ENCODE measurements around the gene MGME1. TPM values are rescaled to one million over a fixed set of nuclear protein-coding genes. Genes with fewer than 3 reads are reported as not detected.

The MGME1 gene
- total RNA-seq: 10 to 100 TPM; 11.2 to 18.9 (median 12.0) TPM

GRCh38 chr20:17968366-17969277, at the start of gene MGME1, which contains the start of gene SNX5:
Gene MGME1 (plus strand): TSS chr20:17969018. CDS start chr20:17969860, 842 bp downstream.
Gene SNX5 (minus strand): TSS chr20:17968794. CDS start chr20:17968425, 369 bp downstream.
- no peaks in the 10 kb centered on the region for H3K9me3 ChIP-seq
- peaks cover 14 to 81% (median 50%) of the 10 kb centered on the region in 3 donors for H3K4me1 ChIP-seq
- peak within 1 kb of the TSS; percentile 83 to 93 (median 90) for H3K4me3 ChIP-seq
- no peak for TF ChIP-seq CTCF (IDR thresholded peaks at IDR 0.05)
- TF ChIP-seq POLR2A (IDR thresholded peaks at IDR 0.05): peak in 3 of 4 donors; percentile 36 to 59 (median 59)
- peaks cover 0 to 2% (median 0%) of the 10 kb centered on the region in 3 donors for H3K36me3 ChIP-seq
- intact Hi-C loops (cut with DNase I): no loop called here
- peak; percentile 95 for DNase-seq
- H3K27me3 ChIP-seq: no peaks in the 10 kb centered on the region
- peak within 1 kb of the TSS; percentile 94 to 98 (median 98) for H3K27ac ChIP-seq
- WGBS, 2 donors: 0 to 7% methylated on average over 3 to 13 of the region's 96 CpGs

- Histone ChIP-seq H3K27me3 (no peaks in the 10 kb centered on the region), H3K9me3 (no peaks in the 10 kb centered on the region), H3K27ac (no peak overlapping the region), H3K36me3 (no peaks in the 10 kb centered on the region), H3K4me1 (no peaks in the 10 kb centered on the region), H3K4me3 (no peak overlapping the region)
- 90 to 92% methylated on average over 8 of the region's 8 CpGs for WGBS, 2 donors
- no peak for DNase-seq
- TF ChIP-seq POLR2A (IDR thresholded peaks at IDR 0.05) (no peak), CTCF (IDR thresholded peaks at IDR 0.05) (no peak)
- intact Hi-C loops (cut with DNase I): no loop called here
Observed at GRCh38 chr20:17919149-17919548, 49.7 kb upstream of the MGME1 start.

- Histone ChIP-seq H3K27ac (no peak overlapping the region), H3K4me1 (peaks cover 0 to 6% (median 0%) of the 10 kb centered on the region in 3 donors), H3K36me3 (no peaks in the 10 kb centered on the region), H3K9me3 (no peaks in the 10 kb centered on the region), H3K4me3 (no peak overlapping the region), H3K27me3 (no peaks in the 10 kb centered on the region)
- 4 to 22% methylated on average over 1 of the region's 1 CpG for WGBS, 2 donors
- DNase-seq: no peak
- no peak for TF ChIP-seq CTCF (IDR thresholded peaks at IDR 0.05)
- TF ChIP-seq POLR2A (IDR thresholded peaks at IDR 0.05): no peak
- intact Hi-C loops (cut with DNase I): no loop called here
Observed at GRCh38 chr20:17921774-17922173, 47.0 kb upstream of the MGME1 start.

- Histone ChIP-seq H3K9me3 (no peaks in the 10 kb centered on the region), H3K27me3 (no peaks in the 10 kb centered on the region), H3K27ac (no peak overlapping the region), H3K36me3 (no peaks in the 10 kb centered on the region), H3K4me1 (peaks cover 0 to 16% (median 0%) of the 10 kb centered on the region in 3 donors), H3K4me3 (no peak overlapping the region)
- WGBS, 2 donors: 62 to 75% methylated on average over 10 to 11 of the region's 11 CpGs
- intact Hi-C loops (cut with DNase I): no loop called here
- DNase-seq: no peak
- TF ChIP-seq CTCF (IDR thresholded peaks at IDR 0.05): no peak
- TF ChIP-seq POLR2A (IDR thresholded peaks at IDR 0.05): no peak
Observed at GRCh38 chr20:17925141-17925939, 43.5 kb upstream of the MGME1 start.
